ENCODE data around the gene MIXL1. TPM values are rescaled to one million over a fixed set of nuclear protein-coding genes. Genes with fewer than 3 reads are reported as not detected.

Gene MIXL1
- total RNA-seq, 1 experiment from 2014 or later = not detected

DNA sequence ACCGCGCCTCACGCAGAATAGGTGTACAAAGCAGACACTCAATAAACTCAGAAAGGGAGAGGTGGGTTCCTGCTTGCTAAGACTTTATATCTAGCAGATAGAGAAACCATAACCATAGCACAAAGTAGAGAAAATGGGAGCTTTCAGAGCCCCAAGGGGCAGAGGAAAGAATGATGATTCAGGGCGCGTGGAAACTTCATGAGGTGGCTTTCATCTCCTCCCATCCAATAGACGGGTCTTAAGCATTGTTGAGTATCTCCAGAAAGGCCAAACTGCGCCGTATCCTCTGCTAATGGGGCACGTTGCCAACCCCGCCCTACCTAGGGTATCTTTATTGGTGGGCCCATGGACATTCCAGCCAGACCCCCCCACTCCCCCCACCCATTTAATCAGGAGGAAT is 778 bp upstream of the MIXL1 start:
- no peak overlapping the region for H3K4me3 ChIP-seq (replicated peaks in 1 of 2; ENCODE audit: low read depth in 1 of 2, low read length in 2 of 2)
- H3K36me3 ChIP-seq (ENCODE audit: control insufficient read depth in 1 of 2, insufficient read depth in 2 of 2, low read length in 2 of 2) = no peaks in the 10 kb centered on the region
- H3K9me2 ChIP-seq (ENCODE audit: insufficient read depth) = no peaks in the 10 kb centered on the region
- CTCF ChIA-PET = no interaction called here
- no peaks in the 10 kb centered on the region for H3K4me1 ChIP-seq (ENCODE audit: control insufficient read depth in 1 of 2, insufficient read depth in 2 of 2, low read length in 2 of 2)
- H4K20me1 ChIP-seq (ENCODE audit: insufficient read depth) = no peaks in the 10 kb centered on the region
- no peak overlapping the region for H3K9ac ChIP-seq (ENCODE audit: low read length)
- H3K9me3 ChIP-seq (ENCODE audit: control insufficient read depth in 1 of 2, insufficient read depth in 1 of 2, low read depth in 1 of 2, low read length in 2 of 2) = no peaks in the 10 kb centered on the region
- ATAC-seq = no peak
- DNase-seq (ENCODE audit: low read depth, low spot score) = no peak
- no peak overlapping the region for H3K4me2 ChIP-seq (ENCODE audit: low read length)
- TF ChIP-seq EZH2phosphoT487 (IDR thresholded peaks at IDR 0.05; ENCODE audit: borderline replicate concordance) (no peak), POLR2AphosphoS5 (IDR thresholded peaks at IDR 0.05; ENCODE audit: low read depth, low read length) (no peak), POLR2A (IDR thresholded peaks at IDR 0.05; ENCODE audit: borderline replicate concordance, extremely low read depth, insufficient read depth, insufficient read length) (no peak), SRF (IDR thresholded peaks at IDR 0.05; ENCODE audit: low read depth) (no peak), ZNF274 (IDR thresholded peaks at IDR 0.05; ENCODE audit: low read depth, low read length) (no peak), RAD21 (IDR thresholded peaks at IDR 0.05; ENCODE audit: low read depth) (no peak), SIN3A (IDR thresholded peaks at IDR 0.05; ENCODE audit: low read depth) (no peak), ELF1 (IDR thresholded peaks at IDR 0.05; ENCODE audit: borderline replicate concordance, low read depth) (no peak), YY1 (IDR thresholded peaks at IDR 0.05; ENCODE audit: extremely low read depth, insufficient replicate concordance, low read depth, low read length) (no peak), CBX3 (IDR thresholded peaks at IDR 0.05; ENCODE audit: low read depth) (no peak), CEBPB (IDR thresholded peaks at IDR 0.05; ENCODE audit: low read depth) (no peak), EGR1 (IDR thresholded peaks at IDR 0.05; ENCODE audit: low read depth) (no peak), SP1 (IDR thresholded peaks at IDR 0.05; ENCODE audit: low read depth) (no peak), TCF7L2 (IDR thresholded peaks at IDR 0.05; ENCODE audit: borderline replicate concordance, extremely low read depth, insufficient read depth, insufficient read length) (no peak)
- TF ChIP-seq, protein P1, sequence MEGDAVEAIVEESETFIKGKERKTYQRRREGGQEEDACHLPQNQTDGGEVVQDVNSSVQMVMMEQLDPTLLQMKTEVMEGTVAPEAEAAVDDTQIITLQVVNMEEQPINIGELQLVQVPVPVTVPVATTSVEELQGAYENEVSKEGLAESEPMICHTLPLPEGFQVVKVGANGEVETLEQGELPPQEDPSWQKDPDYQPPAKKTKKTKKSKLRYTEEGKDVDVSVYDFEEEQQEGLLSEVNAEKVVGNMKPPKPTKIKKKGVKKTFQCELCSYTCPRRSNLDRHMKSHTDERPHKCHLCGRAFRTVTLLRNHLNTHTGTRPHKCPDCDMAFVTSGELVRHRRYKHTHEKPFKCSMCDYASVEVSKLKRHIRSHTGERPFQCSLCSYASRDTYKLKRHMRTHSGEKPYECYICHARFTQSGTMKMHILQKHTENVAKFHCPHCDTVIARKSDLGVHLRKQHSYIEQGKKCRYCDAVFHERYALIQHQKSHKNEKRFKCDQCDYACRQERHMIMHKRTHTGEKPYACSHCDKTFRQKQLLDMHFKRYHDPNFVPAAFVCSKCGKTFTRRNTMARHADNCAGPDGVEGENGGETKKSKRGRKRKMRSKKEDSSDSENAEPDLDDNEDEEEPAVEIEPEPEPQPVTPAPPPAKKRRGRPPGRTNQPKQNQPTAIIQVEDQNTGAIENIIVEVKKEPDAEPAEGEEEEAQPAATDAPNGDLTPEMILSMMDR (IDR thresholded peaks at IDR 0.05 in 2 of 3, conservative IDR thresholded peaks at IDR 0.05 in 1 of 3; ENCODE audit: borderline replicate concordance in 1 of 3, insufficient read depth in 1 of 3, low read depth in 2 of 3, low read length in 2 of 3) = no peak
- TF ChIP-seq, protein P2, sequence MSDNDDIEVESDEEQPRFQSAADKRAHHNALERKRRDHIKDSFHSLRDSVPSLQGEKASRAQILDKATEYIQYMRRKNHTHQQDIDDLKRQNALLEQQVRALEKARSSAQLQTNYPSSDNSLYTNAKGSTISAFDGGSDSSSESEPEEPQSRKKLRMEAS (IDR thresholded peaks at IDR 0.05) = no peak
- TF ChIP-seq, protein P3, sequence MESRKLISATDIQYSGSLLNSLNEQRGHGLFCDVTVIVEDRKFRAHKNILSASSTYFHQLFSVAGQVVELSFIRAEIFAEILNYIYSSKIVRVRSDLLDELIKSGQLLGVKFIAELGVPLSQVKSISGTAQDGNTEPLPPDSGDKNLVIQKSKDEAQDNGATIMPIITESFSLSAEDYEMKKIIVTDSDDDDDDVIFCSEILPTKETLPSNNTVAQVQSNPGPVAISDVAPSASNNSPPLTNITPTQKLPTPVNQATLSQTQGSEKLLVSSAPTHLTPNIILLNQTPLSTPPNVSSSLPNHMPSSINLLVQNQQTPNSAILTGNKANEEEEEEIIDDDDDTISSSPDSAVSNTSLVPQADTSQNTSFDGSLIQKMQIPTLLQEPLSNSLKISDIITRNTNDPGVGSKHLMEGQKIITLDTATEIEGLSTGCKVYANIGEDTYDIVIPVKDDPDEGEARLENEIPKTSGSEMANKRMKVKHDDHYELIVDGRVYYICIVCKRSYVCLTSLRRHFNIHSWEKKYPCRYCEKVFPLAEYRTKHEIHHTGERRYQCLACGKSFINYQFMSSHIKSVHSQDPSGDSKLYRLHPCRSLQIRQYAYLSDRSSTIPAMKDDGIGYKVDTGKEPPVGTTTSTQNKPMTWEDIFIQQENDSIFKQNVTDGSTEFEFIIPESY (IDR thresholded peaks at IDR 0.05; ENCODE audit: extremely low read depth, insufficient replicate concordance, low read length) = no peak
- TF ChIP-seq, protein P4, sequence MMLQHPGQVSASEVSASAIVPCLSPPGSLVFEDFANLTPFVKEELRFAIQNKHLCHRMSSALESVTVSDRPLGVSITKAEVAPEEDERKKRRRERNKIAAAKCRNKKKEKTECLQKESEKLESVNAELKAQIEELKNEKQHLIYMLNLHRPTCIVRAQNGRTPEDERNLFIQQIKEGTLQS (IDR thresholded peaks at IDR 0.05) = no peak
- TF ChIP-seq, protein P5, sequence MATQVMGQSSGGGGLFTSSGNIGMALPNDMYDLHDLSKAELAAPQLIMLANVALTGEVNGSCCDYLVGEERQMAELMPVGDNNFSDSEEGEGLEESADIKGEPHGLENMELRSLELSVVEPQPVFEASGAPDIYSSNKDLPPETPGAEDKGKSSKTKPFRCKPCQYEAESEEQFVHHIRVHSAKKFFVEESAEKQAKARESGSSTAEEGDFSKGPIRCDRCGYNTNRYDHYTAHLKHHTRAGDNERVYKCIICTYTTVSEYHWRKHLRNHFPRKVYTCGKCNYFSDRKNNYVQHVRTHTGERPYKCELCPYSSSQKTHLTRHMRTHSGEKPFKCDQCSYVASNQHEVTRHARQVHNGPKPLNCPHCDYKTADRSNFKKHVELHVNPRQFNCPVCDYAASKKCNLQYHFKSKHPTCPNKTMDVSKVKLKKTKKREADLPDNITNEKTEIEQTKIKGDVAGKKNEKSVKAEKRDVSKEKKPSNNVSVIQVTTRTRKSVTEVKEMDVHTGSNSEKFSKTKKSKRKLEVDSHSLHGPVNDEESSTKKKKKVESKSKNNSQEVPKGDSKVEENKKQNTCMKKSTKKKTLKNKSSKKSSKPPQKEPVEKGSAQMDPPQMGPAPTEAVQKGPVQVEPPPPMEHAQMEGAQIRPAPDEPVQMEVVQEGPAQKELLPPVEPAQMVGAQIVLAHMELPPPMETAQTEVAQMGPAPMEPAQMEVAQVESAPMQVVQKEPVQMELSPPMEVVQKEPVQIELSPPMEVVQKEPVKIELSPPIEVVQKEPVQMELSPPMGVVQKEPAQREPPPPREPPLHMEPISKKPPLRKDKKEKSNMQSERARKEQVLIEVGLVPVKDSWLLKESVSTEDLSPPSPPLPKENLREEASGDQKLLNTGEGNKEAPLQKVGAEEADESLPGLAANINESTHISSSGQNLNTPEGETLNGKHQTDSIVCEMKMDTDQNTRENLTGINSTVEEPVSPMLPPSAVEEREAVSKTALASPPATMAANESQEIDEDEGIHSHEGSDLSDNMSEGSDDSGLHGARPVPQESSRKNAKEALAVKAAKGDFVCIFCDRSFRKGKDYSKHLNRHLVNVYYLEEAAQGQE (IDR thresholded peaks at IDR 0.05; ENCODE audit: low read depth) = no peak
- intact Hi-C loops (cut with micrococcal nuclease) = no loop called here
- H3K27ac ChIP-seq (ENCODE audit: low read depth, low read length) = no peak overlapping the region
- no peaks in the 10 kb centered on the region for H3K79me2 ChIP-seq (ENCODE audit: insufficient read depth, low read length)
- H2AFZ ChIP-seq (ENCODE audit: low read depth, low read length, poor library complexity, severe bottlenecking) = no peak overlapping the region
- RAD21 ChIA-PET (ENCODE audit: low non-redundant PET in 1 of 2, low total read pairs in 2 of 2, uncharacterized antibody in 2 of 2, unreplicated experiment in 2 of 2) = interaction anchor here in 1 of 2 experiments (0.7 kb wide), 1 partner anchor 774 kb away, joined by 4 read pairs; no protein-coding TSS in a partner anchor
- no TSS peak for BruUV-seq (replicated peaks)
- POLR2A ChIA-PET = no interaction called here
- H3K27me3 ChIP-seq (ENCODE audit: insufficient read depth, low read length) = no peaks in the 10 kb centered on the region

Measured in HCT116 (cell line).